Measurements from ENCODE around the gene EML2. TPM values are rescaled to one million over a fixed set of nuclear protein-coding genes. Genes with fewer than 3 reads are reported as not detected.

The EML2 gene
- total RNA-seq, 4 donors from 2014 or later: 18.0 to 22.4 (median 19.9) TPM

DNA sequence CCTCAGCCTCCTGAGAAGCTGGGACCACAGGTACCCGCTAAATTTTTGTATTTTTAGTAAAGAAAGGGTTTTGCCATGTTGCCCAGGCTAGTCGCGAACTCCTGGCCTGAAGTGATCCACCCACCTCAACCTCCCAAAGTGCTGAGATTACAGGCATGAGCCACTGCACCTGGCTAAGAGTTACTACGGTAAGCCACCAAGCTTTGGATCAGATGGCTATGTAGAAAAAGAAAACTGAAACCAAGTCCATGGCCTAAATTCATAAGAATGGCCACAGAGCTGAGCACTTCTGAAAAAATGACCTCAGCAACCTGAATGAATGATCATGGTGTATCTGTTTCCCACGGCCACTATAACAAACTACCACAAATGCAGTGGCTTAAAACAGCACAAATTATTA is 64.0 kb downstream of the EML2 start:
- ATAC-seq (ENCODE audit: low FRiP score) (no peak), DNase-seq (ENCODE audit: low spot score) (no peak)
- TF ChIP-seq, protein P1, sequence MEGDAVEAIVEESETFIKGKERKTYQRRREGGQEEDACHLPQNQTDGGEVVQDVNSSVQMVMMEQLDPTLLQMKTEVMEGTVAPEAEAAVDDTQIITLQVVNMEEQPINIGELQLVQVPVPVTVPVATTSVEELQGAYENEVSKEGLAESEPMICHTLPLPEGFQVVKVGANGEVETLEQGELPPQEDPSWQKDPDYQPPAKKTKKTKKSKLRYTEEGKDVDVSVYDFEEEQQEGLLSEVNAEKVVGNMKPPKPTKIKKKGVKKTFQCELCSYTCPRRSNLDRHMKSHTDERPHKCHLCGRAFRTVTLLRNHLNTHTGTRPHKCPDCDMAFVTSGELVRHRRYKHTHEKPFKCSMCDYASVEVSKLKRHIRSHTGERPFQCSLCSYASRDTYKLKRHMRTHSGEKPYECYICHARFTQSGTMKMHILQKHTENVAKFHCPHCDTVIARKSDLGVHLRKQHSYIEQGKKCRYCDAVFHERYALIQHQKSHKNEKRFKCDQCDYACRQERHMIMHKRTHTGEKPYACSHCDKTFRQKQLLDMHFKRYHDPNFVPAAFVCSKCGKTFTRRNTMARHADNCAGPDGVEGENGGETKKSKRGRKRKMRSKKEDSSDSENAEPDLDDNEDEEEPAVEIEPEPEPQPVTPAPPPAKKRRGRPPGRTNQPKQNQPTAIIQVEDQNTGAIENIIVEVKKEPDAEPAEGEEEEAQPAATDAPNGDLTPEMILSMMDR (IDR thresholded peaks at IDR 0.05): no peak

DNA sequence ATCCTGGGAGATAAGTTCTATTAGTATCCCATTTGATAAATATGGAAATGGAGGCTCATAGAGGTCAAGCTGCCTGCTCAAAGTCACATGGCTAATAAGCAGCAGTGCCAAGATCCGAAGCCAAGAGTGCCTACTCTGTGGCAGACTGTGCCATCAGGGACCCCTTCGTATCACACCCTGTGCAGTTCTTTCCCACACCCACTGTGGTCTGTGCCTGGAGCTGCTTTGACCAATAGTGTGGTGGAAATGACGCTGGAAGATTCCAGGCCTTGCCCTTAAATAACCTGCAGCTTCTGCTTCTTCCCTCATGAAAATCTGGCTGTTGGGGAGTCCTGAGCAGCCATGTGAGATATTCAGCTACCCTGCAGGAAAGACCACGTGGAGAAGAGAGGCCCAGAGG is 64.7 kb downstream of the EML2 start:
- ATAC-seq (ENCODE audit: low FRiP score) (no peak), DNase-seq (ENCODE audit: low spot score) (no peak)
- TF ChIP-seq, protein P1 (IDR thresholded peaks at IDR 0.05): no peak

DNA sequence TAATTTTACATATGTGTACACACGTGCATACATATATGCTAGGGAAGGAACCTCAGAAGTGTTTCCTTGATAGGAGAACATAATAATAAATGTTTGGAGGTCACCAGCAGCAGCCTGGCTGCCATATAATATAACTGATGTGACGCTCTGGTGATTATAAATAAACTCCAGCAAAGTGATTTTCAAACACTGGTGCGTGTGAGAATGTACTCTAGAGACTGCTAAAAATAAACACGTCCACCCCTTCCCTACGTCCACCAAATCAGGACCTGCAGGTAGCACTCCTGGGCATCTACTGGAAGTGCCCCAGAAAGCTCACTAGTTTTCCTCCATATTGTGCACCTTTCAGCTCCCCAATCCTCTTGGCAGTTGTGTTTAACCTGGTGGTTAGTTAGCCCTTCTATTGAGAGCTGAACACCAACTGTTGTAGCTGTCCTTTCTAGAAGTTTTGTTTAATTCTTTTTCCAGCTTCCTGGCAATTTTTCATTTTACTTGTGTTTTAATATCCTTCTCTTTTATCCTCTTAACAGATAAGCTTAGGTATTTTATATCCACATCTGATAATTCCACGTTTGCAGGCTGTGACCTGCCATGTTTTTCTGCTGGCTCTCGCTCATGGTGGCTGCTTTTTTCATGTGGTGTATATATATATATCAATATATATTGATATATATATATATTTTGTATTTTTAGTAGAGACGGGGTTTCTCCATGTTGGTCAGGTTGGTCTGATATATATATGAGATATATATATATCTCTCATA is 67.6 kb downstream of the EML2 start:
- DNase-seq (ENCODE audit: low spot score): no peak
- ATAC-seq (ENCODE audit: low FRiP score): no peak
- TF ChIP-seq, protein P1 (IDR thresholded peaks at IDR 0.05): no peak

DNA sequence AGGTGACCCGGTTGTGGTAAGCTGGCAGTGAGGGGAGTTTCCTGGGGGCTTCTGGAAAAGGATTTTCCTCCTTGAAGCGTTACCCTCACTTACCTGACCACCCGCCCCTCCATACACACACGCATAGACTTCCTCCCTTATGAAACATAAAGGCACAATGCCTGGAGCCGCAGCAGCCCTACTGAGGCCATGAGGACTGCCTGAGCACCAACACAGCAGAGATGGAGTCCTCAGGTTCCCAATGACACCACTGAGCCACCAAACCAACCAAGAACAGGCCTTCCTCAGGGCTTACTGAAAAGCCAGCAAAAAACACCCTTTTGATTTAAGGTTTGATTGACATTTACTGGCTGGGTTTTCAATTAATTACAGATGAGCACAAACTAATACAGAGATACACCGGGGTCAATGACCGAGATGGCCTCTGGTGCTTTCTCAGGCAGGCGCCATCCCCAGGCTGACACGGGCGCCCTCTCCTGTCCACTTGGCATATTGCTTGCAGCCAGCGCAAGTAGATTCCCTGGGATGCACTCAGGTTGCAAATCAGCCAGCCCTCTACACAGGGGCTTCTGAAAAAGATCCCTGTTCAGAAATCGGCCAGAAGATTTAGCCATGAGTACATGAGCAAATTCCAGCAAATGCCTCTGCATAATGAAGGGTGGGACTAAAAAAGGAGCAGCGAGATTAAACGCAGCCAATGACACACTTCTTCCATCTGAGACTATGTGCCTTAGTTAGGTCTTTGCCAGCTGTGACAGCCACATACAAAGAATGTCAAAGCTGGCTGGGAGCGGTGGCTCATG is 69.4 kb downstream of the EML2 start:
- no peak for DNase-seq (ENCODE audit: low spot score)
- ATAC-seq (ENCODE audit: low FRiP score): peak; percentile 40
- TF ChIP-seq, protein P1 (IDR thresholded peaks at IDR 0.05): no peak

DNA sequence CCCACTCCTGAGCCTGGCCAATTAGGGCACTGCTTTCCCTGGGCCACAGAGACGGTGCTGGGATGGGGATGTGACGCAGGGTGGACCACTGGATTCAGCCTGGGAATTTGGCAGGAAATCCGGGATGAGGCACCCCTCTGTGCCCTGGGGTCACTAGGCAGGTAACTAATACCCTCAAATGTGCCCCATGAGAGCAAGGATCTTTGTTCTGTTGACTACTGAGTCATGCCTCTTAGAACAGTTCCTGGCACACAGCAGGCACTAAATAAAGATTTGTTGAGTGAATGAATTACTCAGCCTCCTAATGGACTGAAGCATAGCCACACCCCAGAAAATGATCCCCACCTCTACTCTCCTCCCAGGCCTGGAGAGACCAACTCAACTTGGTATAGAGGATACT is 70.5 kb downstream of the EML2 start:
- TF ChIP-seq, protein P1 (IDR thresholded peaks at IDR 0.05): no peak
- DNase-seq (ENCODE audit: low spot score) (no peak), ATAC-seq (ENCODE audit: low FRiP score) (peak; percentile 53)

DNA sequence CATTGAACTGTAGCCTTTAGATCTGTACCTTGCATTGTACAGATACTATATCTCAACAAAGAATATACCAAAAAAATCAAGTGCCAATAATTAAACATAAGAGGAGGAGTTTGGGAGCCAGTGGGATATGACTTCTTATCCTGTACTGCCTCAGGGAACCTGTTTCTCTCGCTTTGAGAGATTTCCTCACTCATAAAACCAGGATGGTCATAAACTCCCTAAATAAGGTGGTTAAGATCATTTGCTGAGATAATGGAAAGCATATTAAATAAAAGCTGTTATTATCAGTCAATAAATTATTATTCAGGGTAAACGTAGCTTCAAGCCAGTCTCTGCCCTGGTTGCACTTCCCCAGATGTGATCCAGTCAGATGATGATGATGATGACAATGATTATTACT is 71.6 kb downstream of the EML2 start:
- TF ChIP-seq, protein P1 (IDR thresholded peaks at IDR 0.05): no peak
- no peak for DNase-seq (ENCODE audit: low spot score)
- no peak for ATAC-seq (ENCODE audit: low FRiP score)
